GM18499 (cell line): Measurements from ENCODE around the gene DLK1.

Experiments used
- ATAC-seq: cut with Tn5 transposase; IDR thresholded peaks from one replicate; pipeline ENCODE4 v1.9.1; 2021; ENCODE audit warnings: moderate number of reproducible peaks; ENCODE audit not compliant: insufficient read depth, unreplicated experiment

Gene DLK1

DNA sequence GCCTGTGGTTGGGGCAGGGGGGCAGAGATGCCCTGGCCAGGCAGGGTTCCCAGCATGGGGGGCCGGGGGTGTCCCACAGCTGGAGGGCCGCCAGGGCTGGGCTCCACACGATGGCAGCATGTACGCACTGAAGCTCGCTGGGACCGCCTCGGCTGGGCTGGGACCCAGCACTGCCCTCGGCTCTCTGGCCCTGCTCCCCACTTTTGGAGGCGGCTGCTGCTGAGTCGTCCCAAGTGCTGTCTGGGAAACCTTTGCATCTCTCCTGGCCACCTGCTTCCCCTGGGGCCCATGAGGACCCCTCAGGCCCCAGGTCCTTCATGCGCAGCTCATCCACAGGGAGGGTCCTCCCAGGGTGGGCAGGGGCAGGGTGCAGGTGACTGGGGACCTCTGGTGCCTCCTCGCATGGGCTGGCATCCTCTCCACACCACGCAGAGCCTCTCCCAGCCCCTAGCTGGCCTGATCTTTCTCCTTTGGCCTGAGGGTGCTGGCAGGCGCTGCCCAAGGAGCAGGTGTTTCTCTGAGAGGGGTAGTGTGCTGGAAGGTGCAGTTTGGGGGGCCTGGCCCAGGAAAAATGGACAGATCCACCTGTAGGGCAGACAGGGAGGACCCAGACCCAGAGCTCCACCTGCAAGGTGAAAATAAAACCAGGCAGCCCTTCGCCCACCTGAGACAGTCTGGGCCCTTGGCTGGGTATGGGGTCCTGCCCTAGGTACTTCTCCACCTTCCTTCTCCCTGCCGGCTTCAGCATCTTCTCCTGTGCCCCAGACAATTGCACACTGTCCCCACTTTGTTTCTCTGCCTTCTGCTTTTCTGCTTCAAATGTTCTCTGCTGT is 46.9 kb downstream of the DLK1 start:
- ATAC-seq: no peak

DNA sequence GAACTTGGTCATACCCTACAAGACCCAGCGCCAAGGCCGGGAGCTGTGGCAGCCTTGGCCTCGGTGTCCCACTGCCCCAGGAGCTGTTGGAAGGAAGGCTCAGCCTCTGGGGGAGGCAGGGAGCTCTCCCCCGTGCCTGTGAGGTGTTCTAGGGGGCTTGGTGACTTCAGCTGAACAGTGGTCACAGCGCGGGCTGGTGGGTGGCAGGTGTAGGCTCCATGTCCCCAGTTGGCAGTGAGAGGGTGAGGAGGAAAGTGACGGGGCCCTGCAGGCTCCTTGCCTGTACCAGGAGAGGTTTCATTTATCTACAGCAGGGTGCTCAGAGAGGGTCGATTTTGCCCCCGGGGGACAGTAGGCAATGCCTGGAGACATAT is 47.5 kb downstream of the DLK1 start:
- ATAC-seq: no peak

DNA sequence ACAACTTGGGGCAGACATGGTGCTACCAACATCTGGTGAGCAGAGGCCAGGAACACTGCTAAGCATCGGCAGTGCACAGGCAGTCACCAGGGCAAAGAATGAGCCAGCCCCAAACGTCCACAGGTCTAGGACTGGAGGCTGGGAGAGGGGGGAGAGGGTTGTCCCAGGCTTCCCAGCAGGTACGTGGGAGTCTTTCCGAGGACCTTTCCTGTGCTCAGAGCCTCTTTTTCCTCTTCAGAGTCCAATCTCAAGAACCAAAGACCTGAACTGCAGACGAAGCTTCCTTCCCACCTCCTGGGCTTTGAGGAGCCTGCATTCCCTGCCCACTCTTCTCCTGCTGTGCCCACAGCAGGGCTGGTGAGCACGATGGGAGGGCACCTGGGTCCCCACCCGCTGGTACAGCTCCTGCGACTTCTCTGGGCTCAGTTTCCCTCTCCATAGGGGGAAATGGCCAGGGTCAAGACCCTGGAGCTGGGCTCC is 48.7 kb downstream of the DLK1 start:
- ATAC-seq: no peak

DNA sequence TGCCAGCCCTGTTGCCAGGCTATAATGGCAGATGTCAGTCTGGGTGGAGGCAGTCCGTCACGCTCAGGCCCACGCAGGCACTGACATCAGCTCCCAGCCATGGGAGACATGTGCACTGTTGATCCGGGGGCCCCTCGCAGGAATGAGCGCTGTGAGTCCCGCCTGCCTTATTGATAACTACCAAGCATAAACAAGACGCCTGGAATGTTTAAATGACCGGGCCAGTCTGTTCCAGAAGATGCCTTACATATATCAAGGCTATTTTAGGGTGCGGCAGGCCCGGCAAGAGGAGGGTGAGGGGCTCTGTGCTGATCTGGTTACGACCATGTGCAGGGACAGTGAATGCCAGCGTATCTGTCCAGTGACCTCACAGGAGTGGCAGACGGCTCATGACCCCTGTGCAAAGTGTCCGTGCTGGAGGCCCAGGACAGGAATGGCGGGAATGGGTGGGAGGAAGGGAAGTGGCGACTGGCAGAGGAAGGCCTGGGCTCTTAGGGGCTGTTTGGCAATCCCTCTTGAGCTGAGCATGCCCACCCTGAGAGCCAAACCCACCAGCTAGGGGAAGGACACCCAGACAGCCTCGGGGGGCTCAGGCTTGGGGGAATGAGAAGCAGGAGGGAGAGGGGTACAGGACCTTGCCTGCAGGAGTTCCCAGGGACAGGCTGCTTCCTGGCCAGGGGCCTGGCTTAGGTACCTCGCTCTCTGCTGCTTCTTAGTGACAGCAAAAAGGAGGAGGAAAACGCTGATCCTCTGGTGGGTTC is 49.3 kb downstream of the DLK1 start:
- ATAC-seq: no peak

DNA sequence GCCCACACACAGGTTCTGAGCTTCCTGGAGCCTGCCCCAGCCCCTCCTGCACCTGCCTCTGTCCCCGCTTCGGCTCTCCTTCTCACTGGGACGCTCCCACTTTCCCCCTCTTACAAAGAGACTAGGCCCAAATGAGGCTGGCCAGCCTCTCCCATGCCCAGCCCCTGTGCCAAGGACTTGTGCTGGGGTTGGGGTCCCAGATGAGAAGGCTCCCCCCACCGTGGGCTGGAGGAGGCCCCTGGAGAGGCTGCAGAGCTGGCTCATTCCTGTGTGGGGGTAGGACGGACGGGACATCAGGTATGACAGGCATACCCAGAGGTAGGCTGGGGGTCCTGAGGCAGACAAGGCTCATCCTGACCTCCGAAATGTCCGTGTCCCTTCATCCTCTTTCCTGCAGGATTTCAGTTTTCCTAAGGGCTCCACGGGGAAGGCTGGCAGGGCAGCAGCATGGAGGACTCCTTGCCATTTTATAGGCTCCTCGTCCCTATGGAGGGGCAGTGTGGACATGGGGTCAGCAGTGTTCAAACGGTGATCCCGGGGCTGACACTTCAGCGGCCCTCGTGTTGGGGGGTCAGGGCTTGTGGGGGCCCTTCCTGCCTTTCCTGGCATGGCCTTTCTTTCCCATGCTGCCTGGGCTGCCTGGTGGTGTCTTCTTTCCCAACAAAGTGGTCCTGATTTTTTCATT is 50.1 kb downstream of the DLK1 start:
- ATAC-seq: no peak

DNA sequence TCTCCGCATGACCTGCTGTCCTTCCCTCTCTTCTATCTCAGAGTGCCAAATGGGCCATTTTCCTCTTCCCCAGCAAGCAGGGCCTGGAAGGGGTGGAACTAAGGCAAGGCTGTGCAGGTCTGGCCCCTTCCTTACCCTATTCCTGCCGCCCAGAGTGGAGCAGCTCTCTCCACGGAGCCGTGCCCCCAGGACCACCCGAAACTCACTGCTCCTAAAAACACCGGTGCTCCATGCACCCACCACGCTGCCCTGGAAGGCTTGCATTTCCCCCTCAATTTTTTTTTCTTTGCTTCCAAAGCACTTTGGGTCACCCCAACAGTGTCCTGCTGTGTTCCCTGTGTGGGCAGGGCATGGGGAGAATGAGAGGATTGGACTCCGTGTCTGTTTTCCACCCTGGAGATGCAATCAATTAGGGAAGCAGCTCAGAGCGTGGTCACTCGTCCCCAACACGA is 50.7 kb downstream of the DLK1 start:
- no peak for ATAC-seq

DNA sequence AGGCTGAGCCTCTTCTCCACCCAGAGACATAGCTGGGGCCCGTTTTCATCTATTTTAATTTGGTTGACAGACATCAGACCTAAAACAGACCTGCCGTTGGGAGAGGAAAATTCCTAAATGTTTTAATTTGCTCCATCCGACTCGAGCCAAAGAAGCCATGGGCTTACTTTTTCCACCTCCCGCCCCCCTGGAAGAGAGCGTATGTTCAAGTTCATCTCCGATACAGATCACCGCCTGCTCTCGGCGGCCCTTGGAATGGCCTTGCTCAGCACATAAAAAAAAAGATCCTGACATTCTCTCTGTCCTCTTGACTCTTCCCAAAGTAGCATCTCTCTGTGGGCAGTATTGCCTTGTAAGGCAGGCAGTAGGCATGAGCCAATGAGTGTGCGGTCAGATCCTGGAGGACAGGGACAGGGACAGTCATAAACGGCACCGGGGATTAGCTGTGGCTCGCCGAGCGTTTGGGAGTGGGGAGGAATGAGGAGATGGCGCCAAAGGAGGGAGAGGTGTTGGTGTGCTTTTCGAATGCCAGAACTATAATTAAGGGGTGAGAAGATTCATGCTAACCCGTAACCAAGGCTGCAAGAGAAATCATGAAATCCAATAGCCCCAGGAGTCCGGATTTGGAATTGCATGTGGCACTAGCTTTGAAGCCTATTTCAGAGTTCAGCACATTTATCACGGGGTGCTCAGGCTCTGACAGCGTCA is 51.3 kb downstream of the DLK1 start:
- no peak for ATAC-seq

DNA sequence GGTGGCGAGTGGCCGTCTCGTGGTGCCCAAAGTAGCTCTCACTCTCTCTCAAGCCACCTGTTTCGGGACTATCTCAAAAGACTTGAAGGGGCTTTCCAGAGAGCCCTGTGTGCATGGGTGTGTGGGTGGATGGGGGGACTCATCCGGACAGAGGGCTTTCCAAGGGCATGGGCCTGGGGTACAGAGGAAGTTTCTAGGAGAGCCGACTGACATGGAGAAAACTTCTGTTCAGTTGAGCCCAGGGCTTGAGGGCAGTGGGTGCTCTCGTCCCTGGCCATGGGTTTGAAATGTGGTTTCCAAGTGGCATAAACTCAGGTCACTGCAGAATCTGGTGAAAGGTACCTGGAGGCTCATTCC is 51.8 kb downstream of the DLK1 start:
- ATAC-seq: no peak

DNA sequence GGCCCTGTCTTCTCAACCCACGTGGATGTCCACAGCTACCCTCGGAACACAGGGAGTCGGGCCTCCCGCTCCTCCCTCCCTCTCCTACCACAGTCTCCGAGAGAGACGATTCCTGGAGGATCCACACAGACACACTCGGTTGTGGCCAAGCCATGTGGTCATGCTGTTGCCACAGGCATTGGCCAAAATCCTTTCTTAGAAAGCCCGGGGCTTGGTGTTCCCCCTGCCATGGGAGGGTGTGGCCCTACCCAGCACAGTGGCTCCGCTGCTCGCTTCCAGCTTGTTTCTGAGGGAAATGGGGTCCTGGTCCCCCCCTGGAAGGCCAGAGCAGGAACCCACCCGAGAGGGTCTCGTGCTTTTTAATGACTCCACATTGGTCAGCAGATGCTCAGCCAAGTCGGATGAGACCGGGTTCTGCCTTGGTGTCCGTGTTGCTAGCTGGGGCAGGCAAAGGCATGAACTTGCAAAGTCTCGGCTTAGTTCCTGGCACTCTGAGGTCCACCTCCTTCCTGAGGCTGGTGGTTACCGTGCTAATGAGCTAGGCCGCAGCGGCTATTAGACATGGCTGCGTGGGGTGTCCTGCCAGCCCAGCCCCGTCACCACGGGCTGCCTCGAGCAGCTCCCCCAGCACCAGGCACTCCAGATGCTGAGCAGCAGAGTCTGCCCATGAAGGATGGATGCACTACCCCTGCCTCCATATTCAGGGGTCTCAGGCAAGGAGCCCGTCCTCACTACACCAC is 52.4 kb downstream of the DLK1 start:
- ATAC-seq: no peak

DNA sequence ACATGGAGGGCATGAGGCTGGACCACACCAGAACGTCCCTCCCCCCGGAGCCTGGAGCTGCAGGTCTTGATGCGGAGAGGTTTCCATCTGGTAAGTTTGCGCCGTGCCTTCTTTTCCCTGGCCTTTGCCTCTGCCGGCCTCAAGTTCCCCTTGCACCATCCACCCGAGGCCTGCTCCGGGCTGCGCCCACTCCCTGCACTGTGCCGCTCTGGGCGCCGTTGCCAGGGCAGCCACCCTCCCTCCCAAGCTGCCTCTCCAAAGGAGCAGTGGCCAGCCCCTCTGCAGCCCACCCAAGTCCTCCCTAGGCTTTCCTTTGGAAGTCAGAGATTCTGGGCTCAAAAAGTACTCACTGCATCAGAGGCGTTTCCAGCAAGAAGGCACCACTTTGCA is 53.0 kb downstream of the DLK1 start:
- no peak for ATAC-seq

DNA sequence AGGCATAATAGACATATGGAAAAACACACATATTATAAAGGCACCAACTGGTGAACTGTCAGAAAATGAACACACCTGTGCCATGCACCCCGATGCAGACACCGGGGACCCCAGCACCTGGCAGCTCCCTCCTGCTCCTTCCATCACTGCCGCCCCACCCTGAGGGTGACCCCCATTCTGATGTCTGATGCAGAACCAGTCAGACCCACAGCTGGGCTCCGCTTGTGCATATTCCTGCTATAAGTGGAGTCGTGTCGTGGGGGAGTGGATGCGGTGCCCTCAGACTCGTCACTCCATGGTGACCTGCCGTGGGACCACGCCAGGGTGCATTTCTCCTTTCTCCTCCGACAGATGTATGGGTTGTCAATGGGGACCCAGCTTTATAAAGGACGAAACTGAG is 53.6 kb downstream of the DLK1 start:
- ATAC-seq: no peak

DNA sequence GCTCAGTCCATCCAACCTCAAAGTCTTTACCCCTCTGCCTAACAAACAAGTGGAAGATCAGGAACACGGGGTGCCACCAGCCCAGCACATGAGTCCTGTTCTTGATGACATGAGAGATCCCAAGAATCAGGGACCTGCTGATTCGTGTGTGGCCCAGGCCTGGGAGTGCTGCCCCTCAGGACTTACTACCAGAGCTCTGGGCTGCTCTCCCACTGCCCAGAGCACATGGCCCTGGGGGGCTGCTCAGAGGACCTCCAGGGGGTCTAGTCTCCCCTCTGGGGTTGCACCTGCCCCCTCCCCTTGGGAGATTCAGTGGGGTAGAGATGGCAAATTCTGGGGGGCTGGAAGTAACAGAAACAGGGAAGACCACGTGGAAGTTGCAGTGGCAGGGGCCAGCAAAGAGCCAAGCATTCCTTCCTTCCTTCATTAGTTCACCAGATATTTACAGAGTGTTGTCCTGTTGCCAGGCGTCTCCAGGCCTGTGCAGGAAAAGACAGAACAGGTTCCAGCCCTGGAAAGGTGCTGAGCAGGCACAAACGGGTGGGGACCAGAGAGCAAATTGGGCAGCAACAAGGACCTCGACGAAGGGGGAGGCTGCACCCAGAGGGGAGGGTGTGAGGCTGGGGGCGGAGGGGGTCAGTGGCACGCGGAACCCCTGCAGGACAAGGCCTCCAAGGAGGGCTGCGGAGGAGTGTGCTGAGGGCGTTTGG is 54.1 kb downstream of the DLK1 start:
- no peak for ATAC-seq

DNA sequence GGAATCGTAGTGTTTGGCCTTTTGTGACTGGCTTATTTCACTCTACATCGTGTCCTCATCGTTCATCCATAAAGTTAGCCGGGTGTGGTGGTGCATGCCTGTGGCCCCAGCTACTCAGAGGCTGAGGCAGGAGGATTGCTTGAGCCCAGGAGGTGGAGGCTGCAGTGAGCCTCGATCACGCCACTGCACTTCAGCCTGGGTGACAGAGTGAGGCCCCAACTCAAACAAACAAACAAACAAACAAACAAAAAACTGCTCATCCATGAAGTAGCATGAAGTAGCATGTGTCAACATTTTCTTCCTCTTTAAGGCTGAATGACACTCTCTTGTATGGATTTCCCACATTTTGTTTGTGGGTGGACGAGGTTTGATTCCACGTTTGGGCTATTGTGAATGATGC is 55.3 kb downstream of the DLK1 start:
- ATAC-seq: no peak

DNA sequence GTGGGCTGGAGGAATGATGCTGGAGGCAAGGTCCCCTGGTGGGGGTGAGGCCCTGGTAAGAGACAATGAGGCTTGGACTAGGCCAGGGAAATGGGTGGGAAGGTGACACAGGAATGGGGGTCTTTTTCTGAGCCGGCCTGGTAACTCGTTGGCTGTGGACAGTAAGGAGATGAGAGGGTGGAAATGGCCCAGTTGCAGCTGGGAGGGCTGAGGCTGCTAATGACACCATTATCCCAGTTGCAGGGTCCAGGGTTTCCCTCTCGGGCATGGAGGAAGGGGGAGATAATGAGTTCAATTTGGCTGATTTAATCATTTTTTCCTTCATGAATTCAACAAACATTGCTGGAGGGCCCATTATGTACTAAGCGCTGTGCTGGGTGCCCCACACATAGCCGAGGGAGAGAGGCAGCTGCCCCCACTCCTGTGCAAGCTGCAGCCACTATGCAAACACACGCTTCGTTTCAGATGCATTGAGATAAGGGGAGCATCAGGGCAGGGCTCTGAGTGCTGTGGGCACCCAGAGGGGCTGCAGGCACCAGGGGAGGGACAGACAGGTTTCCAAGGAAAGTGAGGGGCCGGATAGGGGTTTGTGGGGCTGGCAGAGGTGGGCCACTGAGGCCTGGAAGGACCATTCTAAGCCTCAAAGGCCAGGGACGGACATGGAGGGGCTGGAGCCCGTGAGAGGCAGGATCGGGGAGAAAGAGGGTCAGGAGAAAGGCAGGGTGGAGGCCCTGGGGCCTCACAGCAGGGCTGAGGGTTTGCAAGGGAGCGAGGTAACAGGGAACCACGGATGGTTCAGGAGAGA is 56.0 kb downstream of the DLK1 start:
- ATAC-seq: no peak

DNA sequence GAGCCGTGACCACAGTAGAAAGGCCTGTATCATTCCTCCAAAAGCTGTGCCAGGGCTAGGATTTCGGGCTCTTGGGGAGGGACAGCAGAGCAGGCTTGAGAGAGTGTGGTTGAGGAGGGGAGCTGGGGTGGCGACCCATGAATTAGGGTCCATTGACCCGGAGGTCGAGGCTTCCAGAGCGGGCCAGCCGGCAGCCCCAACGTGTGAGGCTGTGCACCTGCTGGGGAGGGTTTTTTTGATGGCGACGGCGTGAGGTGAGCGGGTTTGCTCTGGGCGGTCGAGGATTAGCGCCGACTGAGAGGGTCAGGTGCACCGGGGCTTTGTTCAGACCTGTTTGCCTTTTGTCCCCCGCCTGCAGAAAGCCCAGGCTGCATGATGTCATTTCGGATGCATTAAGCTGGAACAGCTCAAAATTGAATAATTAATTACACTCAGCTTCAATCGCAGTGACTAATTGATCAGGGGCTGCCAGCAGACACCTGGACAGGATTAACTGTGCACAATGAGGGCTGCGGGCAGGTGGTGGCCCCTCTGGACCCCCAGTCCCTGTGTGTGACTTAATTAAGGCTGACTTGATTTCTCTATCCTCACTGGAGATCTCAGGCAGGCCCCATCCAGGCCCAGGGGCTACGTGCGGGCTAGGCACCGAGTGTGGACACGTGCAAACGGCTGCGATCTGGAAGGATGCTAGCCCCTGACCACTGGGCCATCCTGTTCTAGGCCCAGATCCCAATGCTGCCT is 57.1 kb downstream of the DLK1 start:
- ATAC-seq: no peak

DNA sequence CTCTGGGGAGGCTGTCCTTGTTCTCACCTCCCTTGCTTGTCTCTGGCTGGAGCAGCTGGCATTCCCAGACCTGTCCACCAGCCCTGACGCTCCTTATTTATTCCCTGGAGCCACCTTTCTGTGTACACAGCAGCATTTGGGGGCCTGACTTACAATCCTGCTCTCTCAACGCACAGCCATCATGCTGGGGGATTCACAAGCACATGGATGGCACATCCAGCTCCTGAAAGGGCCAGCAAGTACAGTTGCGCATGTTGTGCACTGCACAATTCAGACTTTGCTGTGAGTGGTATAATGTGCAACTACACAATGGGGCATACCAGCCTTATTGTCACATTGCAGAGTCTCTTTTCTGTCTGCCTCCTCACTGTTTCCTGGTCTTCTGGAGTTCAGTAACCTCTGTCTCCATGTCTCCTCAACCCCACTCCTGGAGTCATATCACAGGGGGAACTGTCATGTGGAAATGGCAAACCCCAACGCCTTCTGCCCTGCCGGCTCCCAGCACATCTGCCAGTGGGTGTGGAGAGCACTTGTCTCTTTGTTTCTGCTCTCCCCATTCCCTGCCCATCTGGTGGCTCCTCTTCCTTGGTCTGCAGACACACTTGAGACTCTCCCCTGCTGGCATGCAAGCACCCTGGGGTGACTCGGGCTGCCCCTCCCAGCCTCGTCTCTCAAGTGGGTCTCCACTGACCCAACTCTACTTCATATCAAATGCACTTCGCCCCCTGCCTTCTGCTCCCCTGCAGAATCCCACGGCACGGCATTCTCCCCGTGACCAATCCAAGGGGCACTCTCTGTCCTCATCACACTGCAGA is 58.0 kb downstream of the DLK1 start:
- ATAC-seq: no peak

DNA sequence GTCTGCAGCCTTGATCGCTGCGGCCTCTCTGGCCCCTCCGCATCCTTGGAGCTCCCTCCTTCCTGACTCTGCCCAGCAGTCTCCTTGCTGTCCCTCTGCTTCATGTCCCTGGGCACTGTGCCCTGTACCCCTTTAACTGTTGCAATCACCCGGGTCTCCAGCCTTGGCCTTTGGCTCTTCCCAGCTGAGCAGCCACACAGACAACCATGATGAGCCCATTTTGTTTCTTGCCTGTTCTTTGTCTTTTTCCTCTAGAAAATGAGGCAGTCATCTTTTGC is 58.6 kb downstream of the DLK1 start:
- ATAC-seq: no peak
